ENCODE results near the gene ZNF385B. TPM values are rescaled to one million over a fixed set of nuclear protein-coding genes. Genes with fewer than 3 reads are reported as not detected.

Gene ZNF385B
- total RNA-seq, 1 experiment from 2014 or later, result 0.28 TPM

DNA sequence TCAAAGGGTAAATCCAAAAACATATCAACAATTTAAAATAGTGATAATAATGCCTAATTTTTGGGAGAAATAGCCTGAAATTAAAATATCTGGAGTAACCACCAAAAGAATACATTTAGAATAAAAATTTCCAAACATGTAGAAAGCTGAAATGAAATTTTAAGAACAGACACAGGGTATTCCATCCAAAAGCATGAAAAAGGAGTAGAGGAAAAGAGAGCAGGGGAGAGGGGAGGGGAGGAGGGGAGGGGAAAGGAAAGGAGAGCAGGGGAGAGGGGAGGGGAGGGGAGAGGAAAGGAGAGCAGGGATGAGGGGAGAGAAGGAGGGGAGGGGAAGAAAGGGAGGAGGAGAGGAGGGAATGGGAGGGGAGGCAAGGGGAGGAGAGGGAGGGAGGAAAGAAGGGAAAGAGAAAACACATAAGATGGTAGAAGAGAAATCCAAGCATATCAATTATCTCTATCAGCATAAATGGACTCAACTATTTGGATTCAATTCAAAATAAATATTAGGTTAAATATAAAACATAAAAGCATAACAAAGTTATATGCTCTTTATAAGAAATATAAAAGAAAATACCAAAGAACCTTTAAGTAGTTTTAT is 141.1 kb downstream of the ZNF385B start:
- intact Hi-C loops (cut with micrococcal nuclease; ENCODE audit: unreplicated experiment), result no loop called here
- ATAC-seq, result no peak
- Histone ChIP-seq H3K4me3 (ENCODE audit: low read depth in 2 of 2, low read length in 2 of 2) (no peak overlapping the region), H3K9me3 (ENCODE audit: control insufficient read depth, insufficient read depth, low read depth, low read length) (no peaks in the 10 kb centered on the region), H3K4me1 (ENCODE audit: control insufficient read depth, insufficient read depth, low read length) (no peaks in the 10 kb centered on the region), H3K36me3 (ENCODE audit: control insufficient read depth, insufficient read depth, low read length) (no peaks in the 10 kb centered on the region), H3K27ac (ENCODE audit: low read length) (no peak overlapping the region), H3K27me3 (ENCODE audit: control insufficient read depth, insufficient read depth, low read length) (no peaks in the 10 kb centered on the region)
- ChIA-PET CTCF (interaction anchor here (0.6 kb wide), 1 partner anchor 900 kb away, joined by 4 read pairs; no protein-coding TSS in a partner anchor), POLR2A (no interaction called here)
- in situ Hi-C loops (cut with HindIII; ENCODE audit: low pct_unique_long_range_greater_than_20kb, low sequenced_read_pairs), result no loop called here
- no peak for TF ChIP-seq POLR2AphosphoS5 (IDR thresholded peaks at IDR 0.05; ENCODE audit: low read depth, low read length)
- TF ChIP-seq SIN3A (IDR thresholded peaks at IDR 0.05; ENCODE audit: borderline replicate concordance, insufficient read depth, low read depth, low read length), result no peak
- no TSS peak for BruUV-seq (replicated peaks)
- no peak for DNase-seq (ENCODE audit: low read depth, low spot score)

DNA sequence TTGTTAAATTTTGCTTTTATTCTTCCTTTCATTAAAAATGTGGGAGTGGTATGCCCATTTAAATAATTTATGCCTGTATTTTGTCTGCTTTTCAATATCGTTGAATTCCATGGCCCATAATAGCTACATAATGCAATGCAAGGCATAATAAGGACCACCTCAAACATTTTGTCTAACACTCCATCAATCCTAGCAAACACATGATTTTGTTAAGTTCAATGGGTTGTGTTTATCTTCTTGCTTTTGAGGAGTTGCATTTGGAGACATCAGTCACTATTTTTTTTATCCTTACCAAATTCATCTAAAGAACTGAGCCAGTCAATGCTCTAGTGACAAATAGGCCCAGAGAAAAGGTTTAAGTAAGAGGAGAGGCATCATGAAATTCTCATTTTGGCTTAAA is 145.5 kb downstream of the ZNF385B start:
- ChIA-PET CTCF (no interaction called here), POLR2A (no interaction called here)
- Histone ChIP-seq H3K4me3 (ENCODE audit: low read depth in 2 of 2, low read length in 2 of 2) (no peak overlapping the region), H3K36me3 (ENCODE audit: control insufficient read depth, insufficient read depth, low read length) (no peaks in the 10 kb centered on the region), H3K4me1 (ENCODE audit: control insufficient read depth, insufficient read depth, low read length) (no peaks in the 10 kb centered on the region), H3K9me3 (ENCODE audit: control insufficient read depth, insufficient read depth, low read depth, low read length) (no peaks in the 10 kb centered on the region), H3K27me3 (ENCODE audit: control insufficient read depth, insufficient read depth, low read length) (no peaks in the 10 kb centered on the region), H3K27ac (ENCODE audit: low read length) (no peak overlapping the region)
- no peak for ATAC-seq
- TF ChIP-seq POLR2AphosphoS5 (IDR thresholded peaks at IDR 0.05; ENCODE audit: low read depth, low read length) (no peak), SIN3A (IDR thresholded peaks at IDR 0.05; ENCODE audit: borderline replicate concordance, insufficient read depth, low read depth, low read length) (no peak), TCF7L2 (IDR thresholded peaks at IDR 0.05; ENCODE audit: low read depth, low read length) (no peak)
- TF ChIP-seq, protein P1, sequence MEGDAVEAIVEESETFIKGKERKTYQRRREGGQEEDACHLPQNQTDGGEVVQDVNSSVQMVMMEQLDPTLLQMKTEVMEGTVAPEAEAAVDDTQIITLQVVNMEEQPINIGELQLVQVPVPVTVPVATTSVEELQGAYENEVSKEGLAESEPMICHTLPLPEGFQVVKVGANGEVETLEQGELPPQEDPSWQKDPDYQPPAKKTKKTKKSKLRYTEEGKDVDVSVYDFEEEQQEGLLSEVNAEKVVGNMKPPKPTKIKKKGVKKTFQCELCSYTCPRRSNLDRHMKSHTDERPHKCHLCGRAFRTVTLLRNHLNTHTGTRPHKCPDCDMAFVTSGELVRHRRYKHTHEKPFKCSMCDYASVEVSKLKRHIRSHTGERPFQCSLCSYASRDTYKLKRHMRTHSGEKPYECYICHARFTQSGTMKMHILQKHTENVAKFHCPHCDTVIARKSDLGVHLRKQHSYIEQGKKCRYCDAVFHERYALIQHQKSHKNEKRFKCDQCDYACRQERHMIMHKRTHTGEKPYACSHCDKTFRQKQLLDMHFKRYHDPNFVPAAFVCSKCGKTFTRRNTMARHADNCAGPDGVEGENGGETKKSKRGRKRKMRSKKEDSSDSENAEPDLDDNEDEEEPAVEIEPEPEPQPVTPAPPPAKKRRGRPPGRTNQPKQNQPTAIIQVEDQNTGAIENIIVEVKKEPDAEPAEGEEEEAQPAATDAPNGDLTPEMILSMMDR (IDR thresholded peaks at IDR 0.05), result no peak
- TF ChIP-seq, protein P2, sequence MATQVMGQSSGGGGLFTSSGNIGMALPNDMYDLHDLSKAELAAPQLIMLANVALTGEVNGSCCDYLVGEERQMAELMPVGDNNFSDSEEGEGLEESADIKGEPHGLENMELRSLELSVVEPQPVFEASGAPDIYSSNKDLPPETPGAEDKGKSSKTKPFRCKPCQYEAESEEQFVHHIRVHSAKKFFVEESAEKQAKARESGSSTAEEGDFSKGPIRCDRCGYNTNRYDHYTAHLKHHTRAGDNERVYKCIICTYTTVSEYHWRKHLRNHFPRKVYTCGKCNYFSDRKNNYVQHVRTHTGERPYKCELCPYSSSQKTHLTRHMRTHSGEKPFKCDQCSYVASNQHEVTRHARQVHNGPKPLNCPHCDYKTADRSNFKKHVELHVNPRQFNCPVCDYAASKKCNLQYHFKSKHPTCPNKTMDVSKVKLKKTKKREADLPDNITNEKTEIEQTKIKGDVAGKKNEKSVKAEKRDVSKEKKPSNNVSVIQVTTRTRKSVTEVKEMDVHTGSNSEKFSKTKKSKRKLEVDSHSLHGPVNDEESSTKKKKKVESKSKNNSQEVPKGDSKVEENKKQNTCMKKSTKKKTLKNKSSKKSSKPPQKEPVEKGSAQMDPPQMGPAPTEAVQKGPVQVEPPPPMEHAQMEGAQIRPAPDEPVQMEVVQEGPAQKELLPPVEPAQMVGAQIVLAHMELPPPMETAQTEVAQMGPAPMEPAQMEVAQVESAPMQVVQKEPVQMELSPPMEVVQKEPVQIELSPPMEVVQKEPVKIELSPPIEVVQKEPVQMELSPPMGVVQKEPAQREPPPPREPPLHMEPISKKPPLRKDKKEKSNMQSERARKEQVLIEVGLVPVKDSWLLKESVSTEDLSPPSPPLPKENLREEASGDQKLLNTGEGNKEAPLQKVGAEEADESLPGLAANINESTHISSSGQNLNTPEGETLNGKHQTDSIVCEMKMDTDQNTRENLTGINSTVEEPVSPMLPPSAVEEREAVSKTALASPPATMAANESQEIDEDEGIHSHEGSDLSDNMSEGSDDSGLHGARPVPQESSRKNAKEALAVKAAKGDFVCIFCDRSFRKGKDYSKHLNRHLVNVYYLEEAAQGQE (IDR thresholded peaks at IDR 0.05; ENCODE audit: insufficient read depth in 1 of 2, low read depth in 2 of 2, low read length in 1 of 2), result no peak
- no peak for DNase-seq (ENCODE audit: low read depth, low spot score)
- intact Hi-C loops (cut with micrococcal nuclease; ENCODE audit: unreplicated experiment) (no loop called here), in situ Hi-C loops (cut with HindIII; ENCODE audit: low pct_unique_long_range_greater_than_20kb, low sequenced_read_pairs) (no loop called here)
- no TSS peak for BruUV-seq (replicated peaks)

DNA sequence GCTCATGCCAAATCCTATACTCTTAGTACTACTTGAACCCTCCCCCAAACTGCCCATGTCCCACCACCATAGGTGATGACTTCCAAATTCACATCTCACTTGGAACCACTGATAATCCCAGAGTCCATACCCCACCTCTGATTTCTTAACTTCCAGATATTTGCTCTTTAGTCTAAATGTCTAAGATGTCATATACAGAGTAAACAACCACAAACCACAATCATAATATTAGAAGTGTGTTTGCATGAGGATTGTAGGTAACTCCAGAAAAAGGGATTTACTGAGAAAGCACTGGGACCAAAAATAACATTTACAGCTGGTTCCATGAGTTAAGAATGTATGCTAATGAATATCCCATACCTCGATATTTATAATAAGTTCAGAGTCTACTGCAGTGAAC is 146.2 kb downstream of the ZNF385B start:
- Histone ChIP-seq H3K27ac (ENCODE audit: low read length) (no peak overlapping the region), H3K27me3 (ENCODE audit: control insufficient read depth, insufficient read depth, low read length) (no peaks in the 10 kb centered on the region), H3K36me3 (ENCODE audit: control insufficient read depth, insufficient read depth, low read length) (no peaks in the 10 kb centered on the region), H3K9me3 (ENCODE audit: control insufficient read depth, insufficient read depth, low read depth, low read length) (no peaks in the 10 kb centered on the region), H3K4me3 (ENCODE audit: low read depth in 2 of 2, low read length in 2 of 2) (no peak overlapping the region), H3K4me1 (ENCODE audit: control insufficient read depth, insufficient read depth, low read length) (no peaks in the 10 kb centered on the region)
- in situ Hi-C loops (cut with HindIII; ENCODE audit: low pct_unique_long_range_greater_than_20kb, low sequenced_read_pairs) (no loop called here), intact Hi-C loops (cut with micrococcal nuclease; ENCODE audit: unreplicated experiment) (no loop called here)
- POLR2A ChIA-PET, result no interaction called here
- no peak for DNase-seq (ENCODE audit: low read depth, low spot score)
- TF ChIP-seq SIN3A (IDR thresholded peaks at IDR 0.05; ENCODE audit: borderline replicate concordance, insufficient read depth, low read depth, low read length) (no peak), TCF7L2 (IDR thresholded peaks at IDR 0.05; ENCODE audit: low read depth, low read length) (no peak), POLR2AphosphoS5 (IDR thresholded peaks at IDR 0.05; ENCODE audit: low read depth, low read length) (no peak)
- TF ChIP-seq, protein P2 (IDR thresholded peaks at IDR 0.05; ENCODE audit: insufficient read depth in 1 of 2, low read depth in 2 of 2, low read length in 1 of 2), result no peak
- TF ChIP-seq, protein P1 (IDR thresholded peaks at IDR 0.05), result no peak
- CTCF ChIA-PET, result no interaction called here
- no TSS peak for BruUV-seq (replicated peaks)
- no peak for ATAC-seq

Measured in Panc1 (cell line).